ENCODE measurements around the gene SKOR1. TPM values are rescaled to one million over a fixed set of nuclear protein-coding genes. Genes with fewer than 3 reads are reported as not detected.

Gene SKOR1
- total and polyA plus RNA-seq, 2 of the 8 experiments (the other 6 are each of a cell fraction or from before 2014, with no cell fraction given): 0.03 to 0.11 TPM

- H3K79me2 ChIP-seq (ENCODE audit: control insufficient read depth in 1 of 2, insufficient read depth in 2 of 2, low read length in 2 of 2): no peaks in the 10 kb centered on the region
Observed at GRCh38 chr15:67799801-67800205, 25.5 kb upstream of the SKOR1 start.

More at GRCh38 chr15:67799801-67800205, 25.5 kb upstream of the SKOR1 start:
- POLR2A ChIA-PET (ENCODE audit: partially characterized antibody): no interaction called here
- Histone ChIP-seq H3K9ac (replicated peaks in 1 of 4; ENCODE audit: extremely low read depth in 1 of 4, low read depth in 3 of 4, low read length in 3 of 4) (no peak overlapping the region), H2BK5ac (ENCODE audit: low read depth, low read length) (no peak overlapping the region), H4K8ac (ENCODE audit: extremely low read depth, insufficient read depth, low read length) (no peak overlapping the region), H2BK12ac (ENCODE audit: low read depth, low read length) (no peak overlapping the region), H4K91ac (replicated peaks; ENCODE audit: insufficient read length, low read length) (no peak overlapping the region), H3K27me3 (replicated peaks in 1 of 4; ENCODE audit: control insufficient read depth in 3 of 4, extremely low read depth in 1 of 4, insufficient read depth in 3 of 4, low read length in 3 of 4) (no peaks in the 10 kb centered on the region; a peak in 1 of 7 replicates), H3K56ac (replicated peaks; ENCODE audit: insufficient read length, low read depth, low read length) (no peak overlapping the region), H2BK15ac (ENCODE audit: low read length) (no peak overlapping the region), H3K14ac (ENCODE audit: insufficient read length) (no peak overlapping the region), H3K4me2 (ENCODE audit: insufficient read depth in 1 of 2, low read depth in 2 of 2, low read length in 2 of 2) (no peak overlapping the region), H2AK5ac (ENCODE audit: low read depth, low read length) (0 out of 2 replicates have a peak overlapping the region, but pooled peaks have one; percentile 19), H3K4me3 (ENCODE audit: extremely low read depth in 1 of 4, insufficient read depth in 2 of 4, low read depth in 3 of 4, low read length in 4 of 4) (no peak overlapping the region), H3K27ac (ENCODE audit: low read depth, low read length) (no peak overlapping the region), H3K4ac (replicated peaks; ENCODE audit: insufficient read length, low read depth, low read length) (no peak overlapping the region), H2BK120ac (replicated peaks; ENCODE audit: low read depth, low read length) (no peak overlapping the region), H3K23me2 (ENCODE audit: low read depth, low read length) (no peaks in the 10 kb centered on the region), H3K9me3 (ENCODE audit: insufficient read depth in 2 of 2, low read depth in 1 of 2, low read length in 1 of 2) (peaks cover 0 to 4% of the 10 kb centered on the region in 2 experiments; a peak in 1 of 4 replicates), H3K36me3 (ENCODE audit: control insufficient read depth in 2 of 4, insufficient read depth in 4 of 4, low read length in 3 of 4) (0 out of 8 replicates have a peak, but pooled peaks cover 0 to 5% (median 0%) of the 10 kb centered on the region in 4 experiments), H4K20me1 (replicated peaks in 1 of 2; ENCODE audit: control insufficient read depth in 1 of 2, insufficient read depth in 2 of 2, low read length in 2 of 2) (peaks cover 0 to 2% of the 10 kb centered on the region in 2 experiments), H2AFZ (ENCODE audit: low read length) (no peak overlapping the region), H3K23ac (ENCODE audit: insufficient read length) (no peak overlapping the region), H2BK20ac (ENCODE audit: low read length) (no peak overlapping the region), H4K5ac (ENCODE audit: insufficient read length, low read depth, low read length) (no peak overlapping the region), H3K79me1 (ENCODE audit: low read depth, low read length) (no peaks in the 10 kb centered on the region), H3K18ac (ENCODE audit: extremely low read depth, low read length) (no peak overlapping the region), H3K4me1 (replicated peaks in 1 of 4; ENCODE audit: control insufficient read depth in 3 of 4, insufficient read depth in 4 of 4, low read length in 3 of 4) (peaks cover 3 to 16% (median 9%) of the 10 kb centered on the region in 4 experiments)
- no peak for DNase-seq (ENCODE audit: low read depth in 1 of 2, low spot score in 2 of 2)
- CTCF ChIA-PET (ENCODE audit: partially characterized antibody): no interaction called here
- no peak for FAIRE-seq
- no peak for TF ChIP-seq MAX (IDR thresholded peaks at IDR 0.05)
- no peak for TF ChIP-seq YY1 (IDR thresholded peaks at IDR 0.05; ENCODE audit: low read depth, low read length)
- TF ChIP-seq CHD2 (IDR thresholded peaks at IDR 0.05; ENCODE audit: low read length): no peak
- TF ChIP-seq NRF1 (IDR thresholded peaks at IDR 0.05; ENCODE audit: low read depth, low read length): no peak
- no peak for TF ChIP-seq FOSL1 (IDR thresholded peaks at IDR 0.05; ENCODE audit: insufficient read depth, low read depth, low read length)
- no peak for TF ChIP-seq ZNF274 (IDR thresholded peaks at IDR 0.05; ENCODE audit: borderline replicate concordance, extremely low read depth, low read length)
- no peak for TF ChIP-seq SP1 (IDR thresholded peaks at IDR 0.05; ENCODE audit: low read depth, low read length)
- TF ChIP-seq POLR2AphosphoS5 (IDR thresholded peaks at IDR 0.05; ENCODE audit: low read depth, low read length): no peak
- TF ChIP-seq CEBPB (IDR thresholded peaks at IDR 0.05; ENCODE audit: low read depth, low read length): no peak
- no peak for TF ChIP-seq RXRA (IDR thresholded peaks at IDR 0.05; ENCODE audit: insufficient read depth, low read depth, low read length)
- TF ChIP-seq TEAD4 (IDR thresholded peaks at IDR 0.05; ENCODE audit: low read depth, low read length): no peak
- TF ChIP-seq TBP (IDR thresholded peaks at IDR 0.05; ENCODE audit: low read depth, low read length): no peak
- no peak for TF ChIP-seq SIX5 (IDR thresholded peaks at IDR 0.05; ENCODE audit: low read depth, low read length)
- TF ChIP-seq POLR2A (IDR thresholded peaks at IDR 0.05; ENCODE audit: control extremely low read depth in 1 of 2, low read depth in 2 of 2, low read length in 2 of 2): no peak
- TF ChIP-seq RNF2 (IDR thresholded peaks at IDR 0.05; ENCODE audit: borderline replicate concordance, low read depth, low read length, missing control alignments, poor library complexity, severe bottlenecking): no peak
- TF ChIP-seq RFX5 (IDR thresholded peaks at IDR 0.05; ENCODE audit: borderline replicate concordance, low read depth, low read length): no peak
- 74% methylated on average over 6 of the region's 6 CpGs; no CpG with 5 or more reads in 1 of the 2 experiments for WGBS, 2 experiments (ENCODE audit: extremely low coverage in 1 of 2, insufficient coverage in 1 of 2, insufficient read length in 1 of 2, insufficient replicate concordance in 2 of 2, low coverage in 1 of 2, low lambda C conversion rate in 2 of 2, missing lambda C conversion rate in 1 of 2)
